Measurements from ENCODE around the gene SH3D21. TPM values are rescaled to one million over a fixed set of nuclear protein-coding genes. Genes with fewer than 3 reads are reported as not detected.

SH3D21 gene
- total RNA-seq, 2 donors from 2014 or later = 3.9 to 5.6 TPM

GRCh38 chr1:36345353-36345752 is 39.2 kb downstream of the SH3D21 start:
- Histone ChIP-seq H3K27me3 (replicated peaks; ENCODE audit: insufficient read depth) (no peaks in the 10 kb centered on the region), H3K27ac (no peak overlapping the region), H3K9me3 (no peaks in the 10 kb centered on the region), H3K36me3 (peaks cover 65% of the 10 kb centered on the region), H3K4me3 (no peak overlapping the region), H3K4me1 (ENCODE audit: control insufficient read depth in 1 of 2, low read depth in 2 of 2) (peaks cover 20 to 25% of the 10 kb centered on the region in 2 donors)
- TF ChIP-seq CTCF (IDR thresholded peaks at IDR 0.05) = no peak
- ATAC-seq (ENCODE audit: insufficient number of reproducible peaks, low FRiP score, low read depth) (no peak), DNase-seq (ENCODE audit: low spot score) (no peak)

DNA sequence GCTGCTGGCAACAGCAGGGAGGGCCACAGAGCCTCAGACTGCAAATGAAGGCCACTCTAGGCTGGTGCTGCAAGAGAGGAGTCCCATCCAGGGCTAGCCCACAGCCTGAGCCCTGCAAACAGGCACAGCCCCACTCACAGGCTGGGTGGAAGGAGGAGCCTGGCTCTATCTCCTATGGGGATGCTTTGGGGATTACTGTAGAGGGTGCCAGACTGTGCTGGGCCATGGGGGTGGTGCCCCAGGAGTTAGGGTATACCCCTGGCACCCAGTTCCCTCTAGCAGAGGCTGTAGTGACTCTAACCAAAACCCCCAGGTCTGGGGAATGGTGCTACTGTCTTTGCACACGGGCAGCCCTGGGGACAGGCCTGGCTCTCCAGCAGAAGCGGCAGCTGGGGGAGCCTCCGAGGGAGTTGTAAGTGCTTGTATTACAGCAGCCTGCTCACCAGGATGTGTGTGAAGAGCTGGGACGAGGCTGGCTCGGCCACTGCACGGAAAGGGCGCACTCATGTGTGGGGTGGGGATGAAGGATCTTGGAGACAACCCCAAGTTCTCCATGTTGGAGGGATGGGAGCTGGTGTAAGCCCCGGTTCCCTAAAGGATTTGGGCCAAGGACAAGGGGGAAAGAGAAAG is 40.7 kb downstream of the SH3D21 start:
- TF ChIP-seq CTCF (IDR thresholded peaks at IDR 0.05) = no peak
- no peaks in the 10 kb centered on the region for H3K27me3 ChIP-seq (replicated peaks; ENCODE audit: insufficient read depth)
- ATAC-seq (ENCODE audit: insufficient number of reproducible peaks, low FRiP score, low read depth) = no peak
- H3K4me1 ChIP-seq (ENCODE audit: control insufficient read depth in 1 of 2, low read depth in 2 of 2) = peaks cover 28 to 40% of the 10 kb centered on the region in 2 donors
- DNase-seq (ENCODE audit: low spot score) = no peak
- peak overlapping the region in 1 of 2 donors; percentile 9 for H3K27ac ChIP-seq
- no peaks in the 10 kb centered on the region for H3K9me3 ChIP-seq
- H3K36me3 ChIP-seq = peaks cover 50% of the 10 kb centered on the region
- no peak overlapping the region for H3K4me3 ChIP-seq

- H3K27ac ChIP-seq = peak overlapping the region; percentile 80 to 89
- no peak overlapping the region for H3K4me3 ChIP-seq
- no peaks in the 10 kb centered on the region for H3K27me3 ChIP-seq (replicated peaks; ENCODE audit: insufficient read depth)
- ATAC-seq (ENCODE audit: insufficient number of reproducible peaks, low FRiP score, low read depth) (no peak), DNase-seq (ENCODE audit: low spot score) (no peak)
- H3K4me1 ChIP-seq (ENCODE audit: control insufficient read depth in 1 of 2, low read depth in 2 of 2) = peaks cover 37 to 49% of the 10 kb centered on the region in 2 donors
- H3K9me3 ChIP-seq = no peaks in the 10 kb centered on the region
- TF ChIP-seq CTCF (IDR thresholded peaks at IDR 0.05) = no peak
- peaks cover 45% of the 10 kb centered on the region for H3K36me3 ChIP-seq
Measured at GRCh38 chr1:36349241-36349671, 43.1 kb downstream of the SH3D21 start.

DNA sequence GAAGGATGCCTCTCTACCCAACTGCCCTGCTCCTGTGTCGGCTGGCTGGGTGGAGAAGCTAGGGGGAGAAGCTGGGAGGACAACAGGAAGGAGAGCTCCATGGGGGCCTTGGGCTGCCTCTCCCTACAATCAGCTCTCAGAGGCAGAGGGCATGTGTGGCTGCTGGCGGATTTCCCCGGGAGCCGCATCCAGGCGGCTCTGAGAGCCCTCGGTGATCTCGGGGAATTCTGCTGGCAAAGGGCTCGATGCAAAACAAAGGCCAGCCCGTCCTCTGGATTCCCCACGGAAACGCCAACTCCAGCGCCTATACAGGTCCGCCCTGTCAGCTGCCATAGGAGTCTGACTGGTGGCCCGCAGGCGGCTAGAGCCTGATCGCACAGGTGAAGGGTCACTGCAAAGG is 43.7 kb downstream of the SH3D21 start:
- Histone ChIP-seq H3K27me3 (replicated peaks; ENCODE audit: insufficient read depth) (no peaks in the 10 kb centered on the region), H3K4me3 (peak overlapping the region; percentile 41), H3K27ac (peak overlapping the region; percentile 80 to 89), H3K9me3 (no peaks in the 10 kb centered on the region), H3K36me3 (peaks cover 46% of the 10 kb centered on the region), H3K4me1 (ENCODE audit: control insufficient read depth in 1 of 2, low read depth in 2 of 2) (peaks cover 37 to 49% of the 10 kb centered on the region in 2 donors)
- ATAC-seq (ENCODE audit: insufficient number of reproducible peaks, low FRiP score, low read depth) (no peak), DNase-seq (ENCODE audit: low spot score) (no peak)
- TF ChIP-seq CTCF (IDR thresholded peaks at IDR 0.05) = no peak

- no peak for TF ChIP-seq CTCF (IDR thresholded peaks at IDR 0.05)
- Histone ChIP-seq H3K4me3 (peak overlapping the region; percentile 41), H3K27me3 (replicated peaks; ENCODE audit: insufficient read depth) (no peaks in the 10 kb centered on the region), H3K4me1 (ENCODE audit: control insufficient read depth in 1 of 2, low read depth in 2 of 2) (peaks cover 37 to 49% of the 10 kb centered on the region in 2 donors), H3K36me3 (peaks cover 43% of the 10 kb centered on the region), H3K9me3 (no peaks in the 10 kb centered on the region), H3K27ac (peak overlapping the region; percentile 80 to 89)
- peak; percentile 60 for DNase-seq (ENCODE audit: low spot score)
- peak; percentile 74 for ATAC-seq (ENCODE audit: insufficient number of reproducible peaks, low FRiP score, low read depth)
Measured at GRCh38 chr1:36350659-36351226, 44.6 kb downstream of the SH3D21 start.

Measured in thoracic aorta (tissue), 2 donors.